OCI-M1 (cell line): ENCODE data around the gene DIRAS2.
"Not testable (repeated sequence)": the region's sequence is repeated elsewhere in the genome, so short reads cannot be mapped to it uniquely, and the experiment has no call there.

Experiments
- DNase-seq: peaks from one replicate; lab custom pipeline; 2025; lab: John Stamatoyannopoulos, UW

Gene DIRAS2, protein sequence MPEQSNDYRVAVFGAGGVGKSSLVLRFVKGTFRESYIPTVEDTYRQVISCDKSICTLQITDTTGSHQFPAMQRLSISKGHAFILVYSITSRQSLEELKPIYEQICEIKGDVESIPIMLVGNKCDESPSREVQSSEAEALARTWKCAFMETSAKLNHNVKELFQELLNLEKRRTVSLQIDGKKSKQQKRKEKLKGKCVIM

DNA sequence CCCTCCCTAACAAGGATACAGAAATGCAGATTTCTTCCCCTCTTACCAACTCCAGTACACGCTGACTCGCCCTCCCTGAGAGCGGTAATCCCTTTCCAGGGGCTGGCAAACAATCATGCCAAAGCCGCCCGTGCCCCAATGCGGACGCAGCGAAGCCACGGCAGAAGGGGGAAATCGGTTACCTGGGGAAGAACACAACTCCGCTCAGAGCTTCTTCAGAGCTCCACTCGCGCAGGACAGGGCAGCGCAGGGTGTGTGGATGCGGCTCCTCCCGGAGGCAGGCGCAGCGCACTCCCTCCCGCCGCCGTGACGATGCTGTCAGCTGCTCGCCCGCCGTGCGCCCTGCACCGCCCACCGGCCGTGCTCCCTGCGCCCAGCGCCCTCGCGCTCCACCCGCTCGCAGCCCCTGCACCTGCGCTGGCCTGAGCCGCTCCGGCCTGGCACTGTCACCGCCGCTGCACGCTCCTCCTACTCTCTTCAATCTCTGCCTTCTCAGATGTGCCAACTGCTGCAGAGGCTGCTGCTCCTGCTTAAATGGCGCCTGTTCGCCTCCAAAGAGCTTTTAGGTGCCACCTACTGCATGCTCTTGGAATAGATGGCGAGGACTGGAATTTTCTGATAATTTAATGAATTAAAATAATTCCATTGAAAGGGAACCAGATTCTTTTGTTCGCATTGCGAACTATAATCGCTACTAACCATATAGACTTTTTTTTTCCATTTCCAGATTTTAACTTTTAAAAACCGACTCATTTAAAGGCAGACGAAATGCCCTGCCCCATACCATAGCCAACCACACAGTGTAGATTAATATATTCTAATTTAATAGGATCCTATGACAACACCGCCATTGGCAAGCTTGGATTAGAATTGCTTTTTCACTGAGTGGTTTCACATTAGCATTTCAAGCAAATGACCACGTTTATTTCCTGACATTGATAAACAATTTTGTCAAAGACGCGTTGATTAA is at the start of gene DIRAS2:
Gene DIRAS2, minus strand, starts transcription at position 255 of the 970 bp plus-strand sequence. CDS start 28,997 bp downstream, outside the sequence.
- no peak for DNase-seq

GRCh38 chr9:90684736-90685135 is 42.1 kb upstream of the DIRAS2 start:
- DNase-seq = no peak

DNA sequence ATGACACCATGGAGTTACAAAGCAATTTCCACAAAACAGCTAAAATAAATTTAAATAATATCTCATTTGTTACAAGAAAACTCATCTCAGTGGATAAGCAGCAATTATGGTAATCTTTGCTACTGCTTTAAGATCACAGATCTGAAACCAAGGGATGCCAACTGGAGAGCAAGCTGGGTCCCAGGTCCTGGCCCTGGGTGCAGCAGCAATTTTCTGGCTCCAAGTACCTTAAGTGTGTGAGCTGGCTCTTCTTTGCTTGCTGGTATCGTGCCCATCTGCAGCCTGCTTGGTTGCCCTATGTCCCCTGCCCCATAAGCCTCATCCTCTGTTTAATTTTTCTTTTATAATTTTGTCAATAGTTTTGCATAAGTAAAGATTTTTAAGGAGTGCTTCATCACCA is 41.5 kb upstream of the DIRAS2 start:
- no peak for DNase-seq

DNA sequence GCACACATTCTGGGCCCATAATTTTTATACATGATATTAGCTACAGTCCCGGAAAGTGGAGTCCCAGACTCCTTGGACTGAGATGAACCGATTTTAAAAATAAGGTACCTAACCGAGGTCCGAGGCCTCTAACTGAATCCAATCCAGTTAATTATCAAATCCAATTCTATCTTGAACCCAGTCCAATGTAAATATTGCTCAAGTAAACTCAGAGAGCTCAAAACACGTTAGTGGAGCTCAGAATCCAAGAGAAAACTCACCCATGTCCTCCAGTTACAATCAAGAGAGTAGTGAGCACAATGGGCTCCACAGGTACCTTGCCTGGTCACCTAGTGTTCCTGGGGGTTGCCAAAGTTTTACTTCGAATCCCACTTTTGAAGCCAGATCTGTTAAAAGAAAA is 37.9 kb upstream of the DIRAS2 start:
- no peak for DNase-seq

DNA sequence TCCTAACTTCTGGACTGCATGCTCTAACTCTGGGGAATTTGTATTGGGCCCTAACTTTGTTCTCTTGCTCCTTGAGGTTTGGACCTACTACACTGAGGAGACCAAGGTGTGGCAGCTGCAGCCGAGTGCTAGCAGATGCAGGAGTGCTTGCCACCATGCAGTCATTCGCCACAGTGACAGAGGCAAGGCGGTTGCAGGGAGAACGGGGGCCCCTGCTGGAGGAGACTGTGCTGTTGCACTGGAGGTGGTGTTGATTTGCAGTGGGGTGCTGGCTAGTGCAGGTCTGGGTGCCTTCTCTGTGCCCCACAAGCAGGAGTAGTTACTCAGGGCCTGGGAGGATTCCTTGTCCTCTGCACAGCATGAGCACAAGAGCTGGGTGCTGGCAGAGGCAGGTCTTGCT is 22.4 kb upstream of the DIRAS2 start:
- no peak for DNase-seq

DNA sequence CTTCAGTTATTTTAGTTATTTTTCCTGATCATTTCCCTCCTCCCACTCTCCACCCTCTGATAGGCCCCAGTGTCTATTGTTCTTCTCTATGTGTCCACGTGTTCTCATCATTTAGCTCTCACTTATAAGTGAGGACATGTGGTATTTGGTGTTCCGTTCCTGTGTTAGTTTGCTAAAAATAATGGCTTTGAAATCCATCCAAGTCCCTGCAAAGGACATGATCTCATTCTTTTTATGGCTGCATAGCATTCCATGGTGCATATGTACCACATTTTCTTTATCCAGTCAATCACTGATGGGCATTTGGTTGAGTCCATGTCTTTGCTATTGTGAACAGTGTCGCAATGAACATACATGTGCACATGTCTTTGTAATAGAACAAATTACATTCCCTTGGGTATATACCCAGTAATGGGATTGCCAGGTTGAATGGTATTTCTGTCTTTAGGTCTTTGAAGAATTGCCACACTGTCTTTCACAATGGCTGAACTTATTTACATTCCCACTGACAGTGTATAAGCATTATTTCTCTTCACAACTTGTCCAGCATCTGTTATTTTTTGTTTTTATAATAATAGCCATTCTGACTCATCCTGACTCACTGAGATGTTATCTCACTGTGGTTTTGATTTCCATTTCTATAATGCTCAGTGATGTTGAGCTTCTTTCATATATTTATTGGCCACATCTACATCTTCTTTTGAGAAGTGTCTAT is 17.2 kb upstream of the DIRAS2 start:
- peak; percentile 19 for DNase-seq

DNA sequence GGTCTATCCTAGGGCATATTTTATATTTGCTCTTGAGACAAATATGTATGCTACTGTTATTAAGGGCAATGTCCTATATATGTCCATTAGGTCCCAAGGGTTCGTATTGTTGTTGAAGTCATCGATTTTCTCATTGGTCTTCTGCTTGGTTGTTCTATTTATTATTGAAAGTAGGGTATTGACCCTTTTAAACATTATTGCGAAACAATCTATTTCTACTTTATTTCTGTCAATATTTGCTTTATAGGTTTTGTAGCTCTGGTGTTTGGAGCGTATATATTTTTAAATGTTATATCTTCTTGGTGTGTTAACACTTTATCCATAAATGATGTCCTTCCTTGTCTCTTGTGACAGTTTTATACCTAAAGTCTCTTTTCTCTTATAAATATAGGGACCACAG is 16.2 kb upstream of the DIRAS2 start:
- DNase-seq = no peak

- DNase-seq = no peak
Measured at GRCh38 chr9:90658181-90658580, 15.6 kb upstream of the DIRAS2 start.

DNA sequence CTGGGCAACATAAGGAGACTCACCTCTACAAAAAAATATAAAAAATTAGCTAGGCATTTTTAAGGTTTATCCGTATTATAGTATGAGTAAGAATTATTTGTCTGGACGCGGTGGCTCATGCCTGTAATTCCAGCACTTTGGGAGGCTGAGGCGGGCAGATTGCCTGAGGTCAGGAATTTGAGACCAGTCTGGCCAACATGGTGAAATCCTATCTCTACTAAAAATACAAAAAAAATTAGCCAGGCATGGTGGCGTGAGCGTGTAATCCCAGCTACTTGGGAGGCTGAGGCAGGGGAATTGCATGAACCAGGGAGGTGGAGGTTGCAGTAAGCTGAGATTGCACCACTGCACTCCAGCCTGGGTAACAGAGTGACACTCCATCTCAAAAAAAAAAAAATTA is 14.3 kb upstream of the DIRAS2 start:
- not testable (repeated sequence) for DNase-seq

- DNase-seq = no peak
Measured at GRCh38 chr9:90651246-90651645, 8.6 kb upstream of the DIRAS2 start.

- no peak for DNase-seq
Measured at GRCh38 chr9:90647843-90648242, 5.2 kb upstream of the DIRAS2 start.

- no peak for DNase-seq
Measured at GRCh38 chr9:90645721-90646120, 3.1 kb upstream of the DIRAS2 start.

DNA sequence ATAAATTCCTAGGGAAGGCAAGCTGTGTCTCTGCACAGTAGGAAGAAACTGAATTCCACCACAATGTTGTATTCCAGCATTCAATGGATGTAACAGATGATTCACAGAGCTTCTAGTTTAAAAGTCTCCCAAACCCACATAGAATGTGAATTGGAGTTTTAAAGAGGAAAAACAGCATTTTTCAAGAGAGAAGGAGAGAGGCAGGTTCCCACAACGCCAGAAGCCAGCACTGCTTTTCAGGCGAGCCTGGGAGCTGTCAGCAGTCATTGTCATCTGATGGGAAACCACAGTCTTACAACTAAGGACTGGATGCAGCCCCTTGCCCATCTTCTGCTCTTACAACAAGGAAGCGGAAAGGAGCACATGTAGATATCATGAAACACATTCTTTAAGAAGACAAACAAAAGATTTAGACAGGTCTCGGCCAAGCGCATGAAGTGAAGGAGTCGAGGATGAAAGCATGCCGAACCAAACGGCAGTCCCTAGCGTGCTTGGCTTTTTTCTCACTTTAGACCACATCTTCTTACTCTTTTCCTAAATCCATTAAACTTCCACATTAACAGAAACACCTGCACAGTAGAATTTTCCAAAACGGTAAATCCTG is 638 bp downstream of the DIRAS2 start:
- no peak for DNase-seq

GRCh38 chr9:90641086-90641485 is 1.5 kb downstream of the DIRAS2 start:
- no peak for DNase-seq

DNA sequence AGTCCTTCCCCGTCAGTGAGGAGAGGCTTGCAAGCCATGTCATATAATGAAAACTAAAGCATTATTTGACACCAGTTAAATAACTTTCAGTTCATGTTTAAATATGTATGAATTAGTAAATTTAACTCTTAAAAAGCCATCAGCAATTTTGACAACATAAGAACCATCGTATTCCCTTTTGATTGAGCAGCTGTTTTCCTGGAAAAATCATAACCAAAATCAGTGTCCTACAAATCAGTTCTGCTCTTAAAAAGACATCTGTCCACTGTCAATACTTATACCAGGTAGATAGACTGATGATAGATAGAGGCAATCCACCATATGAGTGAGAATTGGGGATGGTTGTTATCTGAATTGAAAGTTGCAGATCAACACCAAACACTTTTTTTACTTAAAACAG is 2.3 kb downstream of the DIRAS2 start:
- DNase-seq = no peak

- DNase-seq = no peak
Measured at GRCh38 chr9:90637626-90638025, 5.0 kb downstream of the DIRAS2 start.

GRCh38 chr9:90632647-90633207 is 9.9 kb downstream of the DIRAS2 start:
- DNase-seq = no peak

DNA sequence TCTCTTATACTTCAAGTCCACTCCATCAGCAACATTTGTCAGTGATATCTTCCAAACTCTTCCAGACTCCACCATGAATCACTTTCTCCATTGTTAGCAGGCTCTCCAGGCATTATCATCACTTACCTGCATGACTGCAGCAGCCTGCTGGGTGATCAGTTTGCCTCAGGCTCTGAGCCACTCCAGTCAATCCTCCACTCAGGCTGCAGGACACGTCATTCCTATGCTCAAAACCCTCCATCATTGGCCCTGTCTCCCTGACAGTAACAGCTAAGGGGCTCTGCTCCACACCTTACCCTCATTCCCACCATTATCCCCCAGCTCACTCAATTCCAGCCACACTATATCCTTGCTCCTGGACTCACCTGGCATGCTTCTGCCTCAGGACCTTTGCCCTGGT is 10.7 kb downstream of the DIRAS2 start:
- no peak for DNase-seq

DNA sequence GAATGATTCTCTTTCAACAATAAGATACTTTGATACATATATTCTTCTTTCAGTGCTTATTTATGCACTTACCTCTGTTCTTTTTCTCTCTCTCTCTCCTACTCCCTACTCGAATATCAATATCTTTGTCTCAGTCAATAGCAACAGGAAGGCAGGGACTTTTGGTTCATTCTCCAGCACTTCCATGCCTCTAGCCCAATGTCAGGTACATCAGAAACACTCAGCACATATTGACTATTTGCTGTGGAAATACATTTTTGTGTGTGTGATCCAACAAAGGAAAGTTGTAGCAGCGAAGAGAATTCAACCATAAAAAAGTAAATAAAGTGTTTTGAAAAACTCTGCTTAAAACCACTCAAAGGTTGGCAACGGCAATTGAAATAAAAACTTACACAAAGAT is 12.6 kb downstream of the DIRAS2 start:
- no peak for DNase-seq

GRCh38 chr9:90629354-90629753 is 13.3 kb downstream of the DIRAS2 start:
- no peak for DNase-seq

- no peak for DNase-seq
Measured at GRCh38 chr9:90616806-90617205, 25.8 kb downstream of the DIRAS2 start.

GRCh38 chr9:90613502-90613901 is 29.1 kb downstream of the DIRAS2 start:
- DNase-seq = no peak
